ENCODE data around the gene E2F8. TPM values are rescaled to one million over a fixed set of nuclear protein-coding genes. Genes with fewer than 3 reads are reported as not detected.

E2F8 gene
- total and polyA plus RNA-seq, 9 of the 15 experiments (the other 6 are each of a cell fraction or from before 2014, with no cell fraction given): 6.9 to 23.6 (median 12.1) TPM

DNA sequence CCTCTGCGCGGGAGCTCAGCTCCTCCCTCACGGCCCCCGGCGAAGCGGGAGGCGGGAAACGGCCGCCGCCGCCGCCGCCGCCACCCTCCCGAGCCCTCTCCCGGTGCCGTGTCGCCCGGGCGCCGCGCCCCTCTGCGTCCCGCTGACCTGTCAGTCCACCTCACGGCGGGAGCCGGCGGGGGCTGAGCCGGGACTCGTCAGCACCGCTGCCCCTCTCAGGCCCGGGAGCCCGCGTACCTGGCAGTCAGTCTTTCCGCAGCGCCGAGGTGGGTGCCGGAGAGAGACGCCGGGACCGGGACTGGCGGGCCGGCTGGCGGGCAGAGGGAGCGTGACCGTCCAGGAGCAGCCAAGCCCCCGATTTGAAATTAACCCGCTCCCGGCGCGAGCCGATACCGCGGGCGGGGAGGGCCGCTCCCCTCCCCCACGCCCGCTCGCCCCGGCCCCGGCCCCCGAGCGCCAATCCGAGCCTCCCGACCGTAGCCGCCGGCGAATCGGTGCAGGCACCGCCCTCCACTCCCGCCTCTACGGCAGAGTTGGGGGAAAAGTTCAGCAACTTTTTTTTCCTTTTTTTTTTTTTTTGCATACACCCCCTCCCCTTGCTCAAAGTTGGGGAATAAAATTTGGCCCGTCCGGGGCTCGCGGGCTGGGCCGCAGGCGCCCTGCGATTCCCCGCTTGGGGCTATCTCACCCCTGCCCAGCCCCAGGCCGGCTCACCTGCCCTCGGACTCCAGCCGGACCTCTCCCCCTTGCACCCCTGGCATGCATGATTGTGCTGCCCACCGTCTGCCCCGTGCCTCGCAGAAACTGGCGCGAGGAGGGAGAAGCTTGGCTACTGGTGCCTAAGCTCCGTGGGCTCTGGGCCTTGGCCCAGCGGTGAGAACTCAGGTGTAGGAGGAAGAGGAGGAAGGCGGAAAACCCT is 774 bp upstream of the E2F8 start (continued):
- TF ChIP-seq EZH2 (IDR thresholded peaks at IDR 0.05; ENCODE audit: borderline replicate concordance, low read depth, low read length): no peak
- TF ChIP-seq NCOR1 (IDR thresholded peaks at IDR 0.05): peak; percentile 23
- TF ChIP-seq MTA1 (IDR thresholded peaks at IDR 0.05; ENCODE audit: borderline replicate concordance): no peak
- TF ChIP-seq NFIC (IDR thresholded peaks at IDR 0.05): peak; percentile 17; the same call in 1 of the 2 replicates
- no peak for TF ChIP-seq RBM17 (IDR thresholded peaks at IDR 0.05; ENCODE audit: borderline replicate concordance, low read depth, low read length)
- TF ChIP-seq RFX5 (IDR thresholded peaks at IDR 0.05; ENCODE audit: low read depth, low read length): no peak
- peak; percentile 87 for TF ChIP-seq POLR2G (IDR thresholded peaks at IDR 0.05; ENCODE audit: low read depth, low read length)
- TF ChIP-seq ESRRA (IDR thresholded peaks at IDR 0.05; ENCODE audit: borderline replicate concordance, low read depth): no peak
- no peak for TF ChIP-seq RFX1 (IDR thresholded peaks at IDR 0.05)
- no peak for TF ChIP-seq ZSCAN32 (CRISPR knock-in tag; IDR thresholded peaks at IDR 0.05)
- TF ChIP-seq WHSC1 (IDR thresholded peaks at IDR 0.05; ENCODE audit: low read length): no peak
- TF ChIP-seq FUS (optimal IDR thresholded peaks at IDR 0.05; ENCODE audit: low read depth, low read length): peak; percentile 34

All from K562 (cell line).